LoVo (cell line): ENCODE results near the gene PDRG1.
"Not testable (repeated sequence)": the region's sequence is repeated elsewhere in the genome, so short reads cannot be mapped to it uniquely, and the experiment has no call there.

ENCODE experiments used
- DNase-seq: peaks from one replicate; pipeline ENCODE4 v3.0.0-alpha.2; 2016; ENCODE audit warnings: low spot score

PDRG1 gene

GRCh38 chr20:31966991-31967655 is 15.3 kb upstream of the PDRG1 start:
- DNase-seq: no peak

- DNase-seq: no peak
Measured at GRCh38 chr20:31963889-31964288, 12.0 kb upstream of the PDRG1 start.

DNA sequence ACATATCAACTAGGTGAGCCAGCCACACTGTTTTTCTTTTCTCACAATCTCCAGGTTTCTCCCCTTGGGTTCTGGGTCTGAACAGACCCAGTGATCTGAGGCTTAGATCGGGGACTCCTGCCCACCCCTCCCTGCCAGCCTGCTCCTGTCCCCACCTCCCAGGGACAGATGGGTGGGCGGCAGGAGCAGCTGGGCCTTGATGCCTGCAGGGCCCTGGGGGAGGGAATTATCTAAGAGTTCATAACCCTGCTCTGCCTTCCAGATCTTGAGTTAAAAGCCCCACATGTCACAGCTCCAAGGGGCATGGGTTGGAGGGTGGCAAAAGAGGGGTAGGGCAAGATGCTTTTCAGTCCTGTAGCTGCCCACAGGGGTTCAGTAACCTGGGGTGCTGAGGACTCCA is 10.9 kb upstream of the PDRG1 start:
- DNase-seq: no peak

DNA sequence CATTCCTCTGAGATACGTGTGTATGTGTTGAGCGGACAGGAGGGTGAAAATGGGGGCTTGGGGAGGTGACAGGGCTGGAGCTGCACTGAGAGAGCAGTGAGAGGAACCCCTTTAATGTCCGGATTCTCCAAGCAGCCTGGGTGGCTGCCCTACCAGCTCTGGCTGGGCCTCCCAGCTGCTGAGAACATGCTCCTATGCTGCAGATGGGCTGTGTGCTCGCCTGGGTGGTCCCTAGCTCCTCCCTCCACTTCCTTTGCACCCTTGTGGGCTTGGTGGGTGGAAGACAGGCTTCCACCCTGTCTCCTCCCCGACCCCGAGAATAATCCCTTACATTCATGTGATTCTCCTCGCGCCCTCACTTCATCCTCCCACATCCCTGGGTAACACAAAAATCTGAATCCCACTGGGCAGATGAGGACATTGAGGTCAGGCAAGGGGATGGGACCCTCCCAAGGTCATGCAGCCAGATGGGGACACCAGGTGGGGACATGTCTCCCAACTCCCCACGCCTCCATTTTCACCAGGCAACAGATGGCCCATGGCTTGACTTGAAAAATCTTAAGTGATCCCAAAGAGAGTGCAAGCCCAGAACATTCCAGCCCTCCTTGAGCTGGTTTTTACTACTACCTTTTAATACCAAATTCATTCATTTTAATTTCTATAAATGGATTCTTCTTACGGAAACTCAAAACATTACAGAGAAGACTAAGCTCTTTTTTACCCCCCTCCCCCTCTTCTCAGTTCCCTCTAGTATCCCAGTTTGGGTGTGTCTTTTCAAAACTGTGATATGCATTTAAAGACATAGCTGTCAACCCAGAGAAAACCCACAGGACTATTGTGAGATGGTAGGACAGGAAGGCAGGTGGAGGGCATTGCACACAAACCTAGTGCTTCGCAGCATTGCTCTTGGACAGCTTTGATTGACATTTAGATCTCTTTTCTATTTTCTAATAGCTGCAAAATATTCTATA is 5.0 kb upstream of the PDRG1 start:
- DNase-seq: no peak

GRCh38 chr20:31954500-31954899 is 2.7 kb upstream of the PDRG1 start:
- DNase-seq: no peak

DNA sequence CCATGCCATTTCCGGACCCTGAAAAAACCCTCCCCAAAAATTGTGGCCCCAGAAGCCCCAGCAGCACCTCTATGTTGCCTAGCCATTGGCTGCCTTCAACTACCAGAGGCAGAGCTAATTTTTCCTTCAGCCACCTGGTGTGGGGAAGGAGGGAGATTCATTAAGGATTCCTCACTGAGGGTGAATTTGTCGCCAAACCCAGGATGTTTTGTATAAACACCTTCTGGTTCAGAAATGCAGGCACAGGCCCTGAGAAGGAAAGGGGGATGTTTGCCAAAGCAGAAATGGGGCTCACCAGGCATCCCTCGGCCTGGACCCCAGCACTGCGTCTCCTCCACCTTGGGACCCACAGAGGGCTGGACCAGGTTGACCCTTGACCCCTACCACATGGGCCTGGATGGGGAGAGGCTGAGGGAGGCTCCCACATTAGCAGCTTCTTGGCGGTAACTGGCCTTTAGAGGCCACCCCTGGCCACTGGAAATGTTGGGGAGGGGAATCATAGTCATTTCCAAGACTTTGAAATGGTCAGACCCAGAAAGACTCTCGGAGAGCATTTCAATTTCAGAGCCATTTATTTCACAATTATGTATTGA is 1.8 kb upstream of the PDRG1 start:
- DNase-seq: no peak

DNA sequence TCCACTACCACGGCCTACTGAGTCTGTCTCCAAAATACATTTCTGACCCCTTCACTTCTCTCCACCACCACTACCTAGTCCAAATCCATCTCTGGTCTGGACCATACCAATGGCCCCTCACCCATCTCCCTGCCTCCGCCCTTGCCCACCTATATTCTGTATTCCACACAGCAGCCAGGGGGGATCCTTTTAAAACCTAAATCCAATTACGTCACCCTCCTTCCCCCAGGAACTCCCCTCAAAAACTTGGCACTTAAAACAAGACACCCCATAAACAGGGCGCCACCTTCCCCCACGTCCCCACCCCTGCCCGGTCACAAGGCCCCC is 680 bp downstream of the PDRG1 start:
- DNase-seq: no peak

DNA sequence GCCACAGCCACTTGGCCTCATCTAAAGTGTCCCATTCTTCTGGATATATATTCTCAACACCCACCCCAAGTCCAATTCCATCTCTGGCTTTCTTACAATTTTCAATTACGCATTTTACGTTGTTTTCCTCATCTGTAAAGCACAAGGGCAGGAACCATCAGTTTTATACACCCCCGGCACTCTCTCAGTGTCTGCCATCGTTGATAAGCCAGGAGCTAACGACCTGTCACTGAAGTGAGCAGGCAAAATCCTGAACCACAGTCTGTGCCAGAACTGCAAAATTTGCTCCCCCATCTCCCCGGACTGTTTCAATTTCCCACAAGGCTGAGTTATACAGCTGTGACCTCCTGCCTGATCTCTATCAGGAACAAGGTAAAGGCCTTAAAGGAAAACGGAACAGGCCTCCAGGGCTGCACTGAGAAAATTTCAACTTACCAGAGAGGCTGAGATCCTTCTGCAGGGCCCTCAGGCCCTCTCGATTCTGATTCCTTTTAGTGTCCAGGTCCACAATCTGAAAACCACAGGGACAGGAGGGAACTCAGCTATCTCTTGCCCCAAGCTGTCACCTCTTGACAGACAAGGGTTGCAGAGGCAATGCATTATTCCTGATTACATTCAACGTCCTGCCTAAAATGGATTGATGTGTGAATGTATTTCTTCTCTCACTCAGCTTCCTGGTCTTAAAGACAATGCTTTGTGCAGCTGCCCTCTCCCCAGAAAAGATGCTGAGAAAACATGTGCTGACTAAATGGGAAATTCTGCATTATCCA is 1.8 kb downstream of the PDRG1 start:
- no peak for DNase-seq

GRCh38 chr20:31948008-31948407 is 3.8 kb downstream of the PDRG1 start:
- DNase-seq: no peak

GRCh38 chr20:31945785-31946184 is 6.1 kb downstream of the PDRG1 start:
- DNase-seq: no peak

DNA sequence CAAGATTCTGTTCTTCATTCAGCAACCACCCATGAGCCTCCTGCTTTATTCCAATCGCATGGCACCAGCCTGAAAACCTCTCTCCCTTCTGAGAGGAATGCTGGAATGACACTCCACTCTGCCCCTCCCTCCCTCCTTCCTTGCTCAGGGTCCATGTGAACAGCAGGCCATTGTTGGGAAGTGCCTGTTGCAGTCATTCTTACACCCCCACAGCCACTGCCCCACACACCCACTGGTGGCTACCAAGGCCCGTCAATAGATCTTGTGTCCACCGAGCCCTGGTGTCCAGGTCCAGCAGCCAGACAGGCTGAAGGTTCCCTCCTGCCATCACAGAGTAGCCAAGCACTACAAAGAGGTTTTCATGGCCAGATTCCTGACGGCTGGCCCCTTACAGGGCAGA is 6.5 kb downstream of the PDRG1 start:
- DNase-seq: no peak

DNA sequence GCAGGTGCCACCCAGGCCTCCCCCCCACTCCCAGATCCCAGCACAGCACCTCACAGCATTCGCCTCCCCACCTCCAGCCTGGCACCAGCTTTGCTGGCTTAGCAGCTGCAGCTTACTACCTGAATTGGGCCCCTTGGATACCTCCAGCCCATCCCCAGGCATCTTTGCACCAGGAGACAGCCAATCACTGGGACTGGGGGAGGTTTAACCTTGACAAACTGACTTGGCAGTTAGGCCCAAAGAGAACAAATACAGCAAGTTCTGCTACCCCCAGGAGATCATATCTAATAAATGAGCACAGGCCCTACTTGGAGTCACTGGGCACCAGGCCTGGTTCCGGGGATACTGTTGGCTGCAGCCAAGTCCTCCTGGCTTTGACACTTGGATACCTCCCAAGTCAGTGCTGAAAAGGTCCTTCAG is 8.8 kb downstream of the PDRG1 start:
- no peak for DNase-seq

DNA sequence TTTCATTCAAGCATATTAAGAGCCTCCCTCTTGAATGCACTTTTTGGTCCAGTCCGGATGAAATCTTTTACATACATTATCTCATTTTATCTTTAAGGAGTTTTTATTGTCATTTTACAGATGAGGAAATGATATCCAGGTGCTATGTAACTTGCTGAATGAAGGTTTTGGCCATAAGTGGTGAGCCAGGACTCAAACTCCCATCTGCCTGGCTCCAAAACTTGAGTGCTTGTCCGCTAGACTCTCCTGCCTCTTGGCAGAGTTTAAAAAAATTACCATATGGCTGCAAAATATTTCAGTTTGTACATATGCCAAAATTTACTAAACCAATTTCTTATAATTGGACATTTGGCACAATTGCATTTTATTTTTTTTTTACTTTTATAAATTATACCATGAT is 12.2 kb downstream of the PDRG1 start:
- no peak for DNase-seq

DNA sequence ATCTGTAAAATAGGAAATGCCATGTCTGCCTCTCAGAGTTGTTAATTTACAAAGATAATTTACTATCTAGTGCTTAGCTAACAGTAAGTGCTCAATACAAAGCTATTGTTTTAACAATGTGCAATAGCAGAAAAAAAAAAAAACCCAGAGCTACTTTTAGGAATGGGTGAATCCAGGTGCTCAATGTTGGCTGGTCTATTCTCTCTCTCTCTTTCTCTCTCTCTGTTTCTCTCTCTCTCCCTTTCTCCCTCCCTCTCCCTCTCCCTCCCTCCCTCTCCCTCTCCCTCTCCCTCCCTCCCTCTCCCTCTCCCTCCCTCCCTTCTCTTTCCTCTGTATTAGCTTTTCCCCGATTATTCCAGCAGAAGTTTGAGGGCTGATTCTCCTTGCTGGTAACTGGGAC is 14.0 kb downstream of the PDRG1 start:
- no peak for DNase-seq

- no peak for DNase-seq
Measured at GRCh38 chr20:31936420-31936819, 15.4 kb downstream of the PDRG1 start.

GRCh38 chr20:31934968-31935764 is 16.7 kb downstream of the PDRG1 start:
- no peak for DNase-seq

GRCh38 chr20:31934491-31934890 is 17.4 kb downstream of the PDRG1 start:
- DNase-seq: no peak

DNA sequence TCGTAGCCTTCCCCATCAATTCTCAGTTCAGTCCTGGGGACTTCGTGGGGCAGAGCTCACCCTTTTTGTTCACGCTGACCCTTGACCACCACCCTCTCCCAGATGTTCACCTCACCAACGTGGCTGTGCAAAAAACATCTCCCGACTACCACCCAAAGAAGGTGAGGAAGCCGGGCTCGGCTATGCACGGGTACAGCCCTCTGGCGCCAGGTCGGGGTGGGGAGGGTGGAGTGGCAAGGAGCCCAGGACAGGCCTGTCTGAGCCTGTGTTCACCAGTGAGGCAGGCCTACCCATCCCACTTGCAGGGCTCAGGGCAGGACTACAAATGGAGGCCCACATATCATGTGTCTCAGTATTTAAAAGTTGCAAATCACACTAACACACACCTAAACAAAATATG is 18.1 kb downstream of the PDRG1 start:
- no peak for DNase-seq

DNA sequence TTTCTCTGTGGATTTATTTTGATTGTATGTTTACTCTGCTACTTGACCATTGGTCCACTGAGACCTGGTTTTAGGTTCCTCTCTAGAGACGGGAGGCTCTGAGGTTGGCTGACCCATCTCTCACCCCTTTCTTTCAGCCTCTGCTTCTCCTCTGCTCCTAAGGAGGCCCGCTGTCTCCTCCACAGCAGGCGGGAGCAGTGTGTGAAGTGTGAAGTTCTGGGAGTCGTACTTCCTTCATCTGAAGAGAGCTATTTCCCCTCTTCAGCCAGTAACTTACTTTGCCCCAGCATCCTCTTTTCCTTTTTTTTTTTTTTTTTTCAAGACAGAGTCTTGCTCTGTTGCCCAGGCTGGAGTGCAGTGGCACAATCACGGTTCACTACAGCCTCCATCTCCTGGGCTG is 21.1 kb downstream of the PDRG1 start:
- no peak for DNase-seq

- not testable (repeated sequence) for DNase-seq
Measured at GRCh38 chr20:31929631-31930030, 22.2 kb downstream of the PDRG1 start.

GRCh38 chr20:31927627-31928159 is 24.2 kb downstream of the PDRG1 start:
- DNase-seq: no peak
